ENCODE data around the gene CLEC4F.

DNA sequence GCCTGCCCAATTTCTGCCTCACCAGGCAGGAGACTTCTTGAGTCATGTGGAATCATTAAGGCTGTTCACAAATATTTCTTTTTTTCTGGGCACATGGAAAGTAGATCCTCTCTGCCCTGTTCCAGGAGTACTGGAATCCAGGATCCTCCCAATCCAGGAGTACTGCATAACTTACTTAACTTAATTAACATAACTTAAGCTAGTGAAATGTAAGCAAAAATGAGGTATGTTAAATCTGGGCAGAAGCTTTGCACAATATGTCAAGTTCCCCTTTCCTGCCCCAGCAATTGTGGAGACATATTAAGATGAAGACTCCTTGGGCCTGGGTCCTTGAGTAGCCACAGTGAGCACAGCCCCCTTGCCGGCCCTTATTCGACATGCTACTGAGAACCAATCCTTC lies 12.0 kb upstream of the CLEC4F start:
- TF ChIP-seq, protein P1, sequence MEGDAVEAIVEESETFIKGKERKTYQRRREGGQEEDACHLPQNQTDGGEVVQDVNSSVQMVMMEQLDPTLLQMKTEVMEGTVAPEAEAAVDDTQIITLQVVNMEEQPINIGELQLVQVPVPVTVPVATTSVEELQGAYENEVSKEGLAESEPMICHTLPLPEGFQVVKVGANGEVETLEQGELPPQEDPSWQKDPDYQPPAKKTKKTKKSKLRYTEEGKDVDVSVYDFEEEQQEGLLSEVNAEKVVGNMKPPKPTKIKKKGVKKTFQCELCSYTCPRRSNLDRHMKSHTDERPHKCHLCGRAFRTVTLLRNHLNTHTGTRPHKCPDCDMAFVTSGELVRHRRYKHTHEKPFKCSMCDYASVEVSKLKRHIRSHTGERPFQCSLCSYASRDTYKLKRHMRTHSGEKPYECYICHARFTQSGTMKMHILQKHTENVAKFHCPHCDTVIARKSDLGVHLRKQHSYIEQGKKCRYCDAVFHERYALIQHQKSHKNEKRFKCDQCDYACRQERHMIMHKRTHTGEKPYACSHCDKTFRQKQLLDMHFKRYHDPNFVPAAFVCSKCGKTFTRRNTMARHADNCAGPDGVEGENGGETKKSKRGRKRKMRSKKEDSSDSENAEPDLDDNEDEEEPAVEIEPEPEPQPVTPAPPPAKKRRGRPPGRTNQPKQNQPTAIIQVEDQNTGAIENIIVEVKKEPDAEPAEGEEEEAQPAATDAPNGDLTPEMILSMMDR (IDR thresholded peaks at IDR 0.05 in 2 of 3, conservative IDR thresholded peaks at IDR 0.05 in 1 of 3; ENCODE audit: control insufficient read depth in 2 of 3, extremely low read depth in 1 of 3, insufficient read depth in 1 of 3, low read depth in 3 of 3, low read length in 3 of 3) = no peak
- TF ChIP-seq POLR2A (IDR thresholded peaks at IDR 0.05; ENCODE audit: low read depth, low read length) (no peak), ELK1 (IDR thresholded peaks at IDR 0.05; ENCODE audit: low read depth, low read length) (no peak), ZNF24 (IDR thresholded peaks at IDR 0.05) (no peak), EP300 (IDR thresholded peaks at IDR 0.05; ENCODE audit: borderline replicate concordance in 1 of 2, control insufficient read depth in 1 of 2, low read depth in 2 of 2, low read length in 2 of 2) (no peak), CBFB (IDR thresholded peaks at IDR 0.05; ENCODE audit: low read depth) (no peak), CEBPB (IDR thresholded peaks at IDR 0.05; ENCODE audit: borderline replicate concordance in 1 of 2, low read depth in 2 of 2, low read length in 2 of 2) (no peak)
